ENCODE measurements around the gene MN1. TPM values are rescaled to one million over a fixed set of nuclear protein-coding genes. Genes with fewer than 3 reads are reported as not detected.

The MN1 gene
- total RNA-seq, 3 donors from 2014 or later, result 2.0 to 4.7 (median 3.2) TPM

DNA sequence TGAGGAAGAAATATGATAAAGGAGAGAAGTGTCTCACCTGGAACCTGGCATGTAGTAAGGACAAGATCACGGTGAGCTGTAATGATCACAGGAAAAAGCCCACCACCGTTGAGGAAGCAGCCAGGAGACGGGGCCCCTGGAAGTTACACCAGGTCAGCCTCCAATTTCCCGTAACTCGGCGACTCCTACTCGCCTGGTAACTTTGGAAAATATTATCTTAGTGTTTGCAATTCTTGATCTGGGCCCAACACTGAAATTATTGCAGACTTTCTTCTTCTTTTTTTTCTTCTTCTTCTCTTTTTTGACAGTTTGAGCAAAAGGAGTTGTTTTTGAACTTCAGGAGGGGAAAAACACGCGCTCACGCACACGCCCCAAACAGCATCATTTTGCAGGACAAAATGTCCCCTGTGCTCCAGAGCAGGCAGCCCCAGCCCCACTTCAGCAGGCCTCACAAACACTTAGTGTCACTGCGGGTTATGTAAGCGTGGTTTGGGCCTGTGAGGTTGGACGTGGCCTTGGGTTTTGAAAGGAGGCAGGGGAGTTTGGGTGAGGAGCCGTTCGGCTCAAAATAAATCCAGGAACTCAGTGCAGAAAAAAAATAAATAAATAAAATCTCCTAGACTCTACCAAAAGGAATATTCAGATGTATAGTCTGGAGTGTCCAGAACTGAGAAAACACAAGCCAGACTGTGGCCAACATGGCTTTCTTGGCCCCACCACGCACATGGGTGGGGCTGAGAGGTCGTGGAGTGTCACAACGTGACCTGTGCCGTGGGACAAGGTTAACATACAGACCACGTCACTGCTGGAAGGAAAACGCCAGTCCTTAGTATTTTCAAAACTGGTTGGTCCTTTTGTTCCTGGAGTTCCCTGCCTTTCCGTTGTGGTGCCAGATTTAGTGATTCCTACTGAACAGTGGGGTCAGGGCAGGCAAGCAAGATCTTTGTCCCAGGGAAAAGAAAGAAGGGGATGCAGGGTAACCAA is 26.3 kb upstream of the MN1 start:
- intact Hi-C loops (cut with DNase I; ENCODE audit: low total_unique reads), result no loop called here

GRCh38 chr22:27825174-27825573 is 23.6 kb upstream of the MN1 start:
- Histone ChIP-seq H3K4me3 (no peak overlapping the region), H3K27me3 (no peaks in the 10 kb centered on the region), H3K27ac (no peak overlapping the region), H3K4me1 (no peaks in the 10 kb centered on the region), H3K9me3 (no peaks in the 10 kb centered on the region), H3K36me3 (no peaks in the 10 kb centered on the region)
- no peak for DNase-seq (ENCODE audit: low spot score in 2 of 2)
- intact Hi-C loops (cut with DNase I; ENCODE audit: low total_unique reads), result no loop called here
- TF ChIP-seq POLR2AphosphoS5 (IDR thresholded peaks at IDR 0.05) (no peak), CTCF (IDR thresholded peaks at IDR 0.05) (no peak), POLR2A (IDR thresholded peaks at IDR 0.05) (no peak)

More for the DNA sequence above, 26.3 kb upstream of the MN1 start:
- TF ChIP-seq POLR2A (IDR thresholded peaks at IDR 0.05) (no peak), POLR2AphosphoS5 (IDR thresholded peaks at IDR 0.05) (peak in 2 of 3 donors; percentile 36 to 48)
- no peaks in the 10 kb centered on the region for H3K9me3 ChIP-seq
- peak overlapping the region; percentile 72 to 80 for H3K27ac ChIP-seq
- peak in 1 of 2 donors; percentile 38 for DNase-seq (ENCODE audit: low spot score in 2 of 2)
- H3K36me3 ChIP-seq, result no peaks in the 10 kb centered on the region
- no peaks in the 10 kb centered on the region for H3K27me3 ChIP-seq
- H3K4me1 ChIP-seq, result no peaks in the 10 kb centered on the region
- no peak overlapping the region for H3K4me3 ChIP-seq

- Histone ChIP-seq H3K27ac (no peak overlapping the region), H3K9me3 (no peaks in the 10 kb centered on the region), H3K4me3 (no peak overlapping the region), H3K4me1 (no peaks in the 10 kb centered on the region), H3K36me3 (no peaks in the 10 kb centered on the region), H3K27me3 (no peaks in the 10 kb centered on the region)
- DNase-seq (ENCODE audit: low spot score in 2 of 2), result no peak
- intact Hi-C loops (cut with DNase I; ENCODE audit: low total_unique reads), result no loop called here
- TF ChIP-seq CTCF (IDR thresholded peaks at IDR 0.05), result no peak
- no peak for TF ChIP-seq POLR2A (IDR thresholded peaks at IDR 0.05)
- TF ChIP-seq POLR2AphosphoS5 (IDR thresholded peaks at IDR 0.05), result no peak
Observed at GRCh38 chr22:27823221-27823620, 21.7 kb upstream of the MN1 start.

DNA sequence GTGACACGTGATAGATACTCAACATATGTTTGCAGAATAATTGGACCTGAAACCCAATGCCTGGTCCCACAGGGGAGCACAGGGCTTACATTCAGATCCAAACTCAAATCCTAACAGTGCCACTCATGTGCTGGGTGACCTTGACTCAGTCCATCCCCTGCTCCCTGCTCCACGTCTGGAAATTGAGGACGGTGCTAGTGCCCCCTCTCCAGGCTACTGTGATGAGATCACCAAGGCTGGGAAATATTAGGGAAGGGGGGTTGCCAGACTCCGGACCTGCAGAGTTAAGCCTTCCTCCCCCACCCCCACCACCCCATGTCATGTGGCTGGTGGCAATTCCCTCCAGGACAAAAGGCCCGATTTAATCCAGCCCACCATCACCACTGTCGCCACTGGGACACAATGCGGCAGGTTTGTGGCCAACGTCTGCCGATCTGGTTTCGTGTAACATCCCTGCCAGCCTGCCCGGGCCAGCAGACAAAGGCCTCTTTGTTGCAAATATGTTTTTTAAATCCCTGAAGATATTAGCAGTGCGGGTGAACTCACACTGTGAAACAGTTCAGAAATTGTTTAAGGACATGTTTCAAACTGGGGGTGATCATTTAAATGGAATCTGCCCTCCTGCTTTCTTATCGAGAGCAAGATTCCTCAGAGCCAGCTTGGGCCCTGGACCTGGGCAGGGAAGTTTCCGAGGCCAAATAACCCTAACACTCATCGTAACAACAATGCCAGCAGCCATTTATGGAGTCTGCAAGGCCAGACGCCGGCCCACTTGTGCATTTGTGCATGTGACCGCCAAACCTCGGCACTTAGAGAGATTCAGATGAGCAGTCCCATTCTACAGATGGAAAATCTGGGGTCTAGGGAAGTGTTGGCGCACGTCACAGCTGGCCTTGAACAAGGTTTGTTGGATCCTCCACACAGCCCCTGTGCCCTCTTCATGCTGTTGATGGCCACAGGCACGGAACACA is 19.6 kb upstream of the MN1 start:
- H3K9me3 ChIP-seq, result no peaks in the 10 kb centered on the region
- no peaks in the 10 kb centered on the region for H3K36me3 ChIP-seq
- H3K4me3 ChIP-seq, result peak overlapping the region in 2 of 3 donors; percentile 2 to 33
- intact Hi-C loops (cut with DNase I; ENCODE audit: low total_unique reads), result no loop called here
- no peaks in the 10 kb centered on the region for H3K4me1 ChIP-seq
- no peaks in the 10 kb centered on the region for H3K27me3 ChIP-seq
- H3K27ac ChIP-seq, result peak overlapping the region; percentile 58 to 64
- DNase-seq (ENCODE audit: low spot score in 2 of 2), result peak in 1 of 2 donors; percentile 62
- no peak for TF ChIP-seq POLR2AphosphoS5 (IDR thresholded peaks at IDR 0.05)

DNA sequence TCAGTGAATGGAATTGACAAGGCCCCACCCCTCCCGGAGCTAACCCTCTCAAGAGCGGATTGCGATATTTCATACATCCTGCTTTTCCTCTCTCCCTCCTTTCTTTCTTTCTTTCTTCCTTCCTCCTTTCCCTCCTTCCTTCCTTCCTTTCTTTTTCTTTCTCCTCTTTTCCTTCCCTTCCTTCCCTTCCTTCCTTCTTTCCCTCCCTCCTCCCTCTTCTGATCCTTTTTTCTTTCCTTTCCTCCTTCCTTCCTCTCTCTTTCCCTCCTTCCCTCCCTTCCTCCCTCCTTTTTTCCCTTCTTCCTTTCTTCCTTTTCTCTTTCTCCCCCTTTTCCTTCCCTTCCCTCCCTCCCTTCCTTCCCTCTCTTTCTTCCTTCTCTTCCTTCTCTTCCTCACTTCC is 15.0 kb upstream of the MN1 start:
- no peak overlapping the region for H3K27ac ChIP-seq
- H3K27me3 ChIP-seq, result no peaks in the 10 kb centered on the region
- no peak for DNase-seq (ENCODE audit: low spot score in 2 of 2)
- no peaks in the 10 kb centered on the region for H3K9me3 ChIP-seq
- H3K4me3 ChIP-seq, result no peak overlapping the region
- intact Hi-C loops (cut with DNase I; ENCODE audit: low total_unique reads), result no loop called here
- TF ChIP-seq POLR2A (IDR thresholded peaks at IDR 0.05) (no peak), CTCF (IDR thresholded peaks at IDR 0.05) (no peak), POLR2AphosphoS5 (IDR thresholded peaks at IDR 0.05) (no peak)
- H3K4me1 ChIP-seq, result no peaks in the 10 kb centered on the region
- no peaks in the 10 kb centered on the region for H3K36me3 ChIP-seq

All from breast epithelium (tissue), 4 donors.